ENCODE measurements around the gene TM4SF20. TPM values are rescaled to one million over a fixed set of nuclear protein-coding genes. Genes with fewer than 3 reads are reported as not detected.

TM4SF20 gene
- total RNA-seq, 2 donors from 2014 or later: not detected

- Mint-ChIP-seq H3K4me3 (no peak overlapping the region), H3K9me3 (peaks cover 52% of the 10 kb centered on the region), H3K4me1 (peaks cover 11% of the 10 kb centered on the region)
Observed at GRCh38 chr2:227322530-227323205, 56.4 kb downstream of the TM4SF20 start.

GRCh38 chr2:227320305-227321094 lies 58.6 kb downstream of the TM4SF20 start:
- no peak for DNase-seq
- 93 to 96% methylated on average over 11 to 33 of the region's 33 CpGs for WGBS, 2 experiments (ENCODE audit: insufficient coverage in 1 of 2, insufficient read length in 1 of 2)
- peaks cover 54% of the 10 kb centered on the region for H3K9me3 Mint-ChIP-seq
- H3K27ac ChIP-seq (ENCODE audit: low read depth, low read length): no peak overlapping the region
- TF ChIP-seq CTCF (conservative IDR thresholded peaks at IDR 0.05): no peak
- H3K4me1 Mint-ChIP-seq: no peaks in the 10 kb centered on the region
- H3K27ac Mint-ChIP-seq: no peak overlapping the region
- no peak overlapping the region for H3K4me3 ChIP-seq (ENCODE audit: low read length)
- no peaks in the 10 kb centered on the region for H3K36me3 ChIP-seq (ENCODE audit: control insufficient read depth, insufficient read depth, low read length)
- H3K27me3 Mint-ChIP-seq (ENCODE audit: insufficient read depth): no peaks in the 10 kb centered on the region
- H3K4me3 Mint-ChIP-seq: no peak overlapping the region
- no peak overlapping the region for H3K9ac ChIP-seq (ENCODE audit: extremely low read depth, low read length, poor library complexity, severe bottlenecking)
- peaks cover 56% of the 10 kb centered on the region for H3K9me3 ChIP-seq (ENCODE audit: control insufficient read depth, low read length)
- H3K4me1 ChIP-seq (ENCODE audit: control insufficient read depth, insufficient read depth, low read length): no peaks in the 10 kb centered on the region
- H3K36me3 Mint-ChIP-seq (ENCODE audit: low read depth): peaks cover 24% of the 10 kb centered on the region
- H3K27me3 ChIP-seq (ENCODE audit: control insufficient read depth, insufficient read depth, low read length, poor library complexity, severe bottlenecking): no peaks in the 10 kb centered on the region

More at GRCh38 chr2:227322530-227323205, 56.4 kb downstream of the TM4SF20 start:
- Histone ChIP-seq H3K27ac (ENCODE audit: low read depth, low read length) (no peak overlapping the region), H3K27me3 (ENCODE audit: control insufficient read depth, insufficient read depth, low read length, poor library complexity, severe bottlenecking) (no peaks in the 10 kb centered on the region), H3K4me1 (ENCODE audit: control insufficient read depth, insufficient read depth, low read length) (no peaks in the 10 kb centered on the region), H3K9me3 (ENCODE audit: control insufficient read depth, low read length) (peaks cover 53% of the 10 kb centered on the region), H3K4me3 (ENCODE audit: low read length) (peak overlapping the region; percentile 80), H3K36me3 (ENCODE audit: control insufficient read depth, insufficient read depth, low read length) (no peaks in the 10 kb centered on the region), H3K9ac (ENCODE audit: extremely low read depth, low read length, poor library complexity, severe bottlenecking) (no peak overlapping the region)
- Mint-ChIP-seq H3K36me3 (ENCODE audit: low read depth) (peaks cover 24% of the 10 kb centered on the region), H3K27me3 (ENCODE audit: insufficient read depth) (no peaks in the 10 kb centered on the region), H3K27ac (no peak overlapping the region)
- WGBS, 2 experiments (ENCODE audit: insufficient coverage in 1 of 2, insufficient read length in 1 of 2): 90% methylated on average over 5 of the region's 5 CpGs; no CpG with 5 or more reads in 1 of the 2 experiments
- no peak for DNase-seq
- TF ChIP-seq CTCF (conservative IDR thresholded peaks at IDR 0.05): no peak

GRCh38 chr2:227317834-227318233 lies 61.3 kb downstream of the TM4SF20 start:
- WGBS, 2 experiments (ENCODE audit: insufficient coverage in 1 of 2, insufficient read length in 1 of 2): 93 to 100% methylated on average over 2 of the region's 2 CpGs
- Histone ChIP-seq H3K4me1 (ENCODE audit: control insufficient read depth, insufficient read depth, low read length) (no peaks in the 10 kb centered on the region), H3K36me3 (ENCODE audit: control insufficient read depth, insufficient read depth, low read length) (no peaks in the 10 kb centered on the region), H3K9me3 (ENCODE audit: control insufficient read depth, low read length) (peaks cover 49% of the 10 kb centered on the region), H3K4me3 (ENCODE audit: low read length) (peak overlapping the region; percentile 10), H3K9ac (ENCODE audit: extremely low read depth, low read length, poor library complexity, severe bottlenecking) (no peak overlapping the region), H3K27ac (ENCODE audit: low read depth, low read length) (no peak overlapping the region), H3K27me3 (ENCODE audit: control insufficient read depth, insufficient read depth, low read length, poor library complexity, severe bottlenecking) (no peaks in the 10 kb centered on the region)
- no peaks in the 10 kb centered on the region for H3K4me1 Mint-ChIP-seq
- H3K9me3 Mint-ChIP-seq: peaks cover 38% of the 10 kb centered on the region
- TF ChIP-seq CTCF (conservative IDR thresholded peaks at IDR 0.05): no peak
- DNase-seq: no peak
- no peak overlapping the region for H3K4me3 Mint-ChIP-seq
- no peak overlapping the region for H3K27ac Mint-ChIP-seq
- peaks cover 15% of the 10 kb centered on the region for H3K36me3 Mint-ChIP-seq (ENCODE audit: low read depth)
- H3K27me3 Mint-ChIP-seq (ENCODE audit: insufficient read depth): no peaks in the 10 kb centered on the region

All from endodermal cell (in vitro differentiated cells).